Glomerular visceral epithelial cell (primary cell): ENCODE measurements around the gene WDR5.

ENCODE experiments used
- DNase-seq: peaks from one replicate; pipeline ENCODE4 v3.0.0-alpha.2; 2016; ENCODE audit errors: extremely low spot score

The WDR5 gene

GRCh38 chr9:134208310-134208841, 72.5 kb downstream of the WDR5 start:
- DNase-seq = no peak

GRCh38 chr9:134208981-134209725, 73.3 kb downstream of the WDR5 start:
- no peak for DNase-seq
